GM19351 (cell line): ENCODE measurements around the gene GADD45GIP1.
"Not testable (repeated sequence)": the region's sequence is repeated elsewhere in the genome, so short reads cannot be mapped to it uniquely, and the experiment has no call there.

Experiments used
- ATAC-seq: cut with Tn5 transposase; IDR thresholded peaks from one replicate; pipeline ENCODE4 v1.9.1; 2021; ENCODE audit warnings: mild to moderate bottlenecking, moderate library complexity; ENCODE audit not compliant: unreplicated experiment

The GADD45GIP1 gene

DNA sequence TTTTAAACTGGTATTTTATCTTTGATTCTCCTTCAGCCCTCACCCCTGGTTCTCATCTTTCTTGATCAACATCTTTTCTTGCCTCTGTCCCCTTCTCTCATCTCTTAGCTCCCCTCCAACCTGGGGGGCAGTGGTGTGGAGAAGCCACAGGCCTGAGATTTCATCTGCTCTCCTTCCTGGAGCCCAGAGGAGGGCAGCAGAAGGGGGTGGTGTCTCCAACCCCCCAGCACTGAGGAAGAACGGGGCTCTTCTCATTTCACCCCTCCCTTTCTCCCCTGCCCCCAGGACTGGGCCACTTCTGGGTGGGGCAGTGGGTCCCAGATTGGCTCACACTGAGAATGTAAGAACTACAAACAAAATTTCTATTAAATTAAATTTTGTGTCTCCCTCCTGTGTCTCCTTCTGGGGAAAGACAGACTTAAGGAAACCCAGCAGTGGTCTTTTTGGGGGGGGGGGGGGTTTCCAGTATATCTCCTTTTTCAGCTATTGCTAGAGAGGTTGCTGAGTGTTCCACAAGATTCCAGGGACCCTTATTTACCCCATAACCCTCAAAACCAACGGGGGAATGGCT lies 12.8 kb downstream of the GADD45GIP1 start:
- ATAC-seq: no peak

- no peak for ATAC-seq
Measured at GRCh38 chr19:12943437-12944044, 13.5 kb downstream of the GADD45GIP1 start.

- no peak for ATAC-seq
Measured at GRCh38 chr19:12940897-12941296, 16.1 kb downstream of the GADD45GIP1 start.

GRCh38 chr19:12939975-12940423 lies 17.0 kb downstream of the GADD45GIP1 start:
- no peak for ATAC-seq

DNA sequence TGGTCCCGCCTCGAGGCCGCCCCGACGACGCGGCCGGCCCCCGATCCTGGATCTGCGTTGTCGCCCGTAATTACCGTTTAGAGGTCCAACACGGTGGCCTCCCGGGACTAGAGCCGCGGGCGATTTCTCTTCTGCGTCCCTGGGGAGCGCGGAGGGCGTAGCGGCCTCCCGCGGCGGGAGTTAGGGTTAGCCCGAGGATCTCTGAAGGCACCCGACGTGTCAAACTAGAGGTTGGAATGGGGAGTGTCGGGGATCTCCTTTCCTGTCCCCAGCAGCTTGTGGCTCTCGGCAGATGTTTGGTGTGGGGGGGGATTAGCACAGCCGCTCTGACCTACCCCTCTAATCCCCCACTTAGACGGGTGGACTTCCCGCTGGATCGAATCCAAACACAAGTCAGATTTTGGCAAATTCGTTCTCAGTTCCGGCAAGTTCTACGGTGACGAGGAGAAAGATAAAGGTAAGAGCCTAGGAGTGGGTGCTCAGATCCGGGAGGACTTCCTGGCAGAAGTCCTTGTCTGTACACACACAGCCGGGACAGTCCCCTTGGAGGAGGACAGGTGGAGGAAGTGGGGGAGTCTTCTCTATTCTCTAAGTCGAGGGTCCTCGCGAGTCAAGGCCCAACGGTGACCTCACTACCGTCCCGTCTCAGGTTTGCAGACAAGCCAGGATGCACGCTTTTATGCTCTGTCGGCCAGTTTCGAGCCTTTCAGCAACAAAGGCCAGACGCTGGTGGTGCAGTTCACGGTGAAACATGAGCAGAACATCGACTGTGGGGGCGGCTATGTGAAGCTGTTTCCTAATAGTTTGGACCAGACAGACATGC lies 18.0 kb downstream of the GADD45GIP1 start:
- no peak for ATAC-seq

GRCh38 chr19:12937927-12938778 lies 18.9 kb downstream of the GADD45GIP1 start, which contains the start of gene CALR:
TSS of gene CALR (plus strand) at chr19:12938609. CDS start at chr19:12938680, 71 bp downstream.
- ATAC-seq: peak; percentile 84

DNA sequence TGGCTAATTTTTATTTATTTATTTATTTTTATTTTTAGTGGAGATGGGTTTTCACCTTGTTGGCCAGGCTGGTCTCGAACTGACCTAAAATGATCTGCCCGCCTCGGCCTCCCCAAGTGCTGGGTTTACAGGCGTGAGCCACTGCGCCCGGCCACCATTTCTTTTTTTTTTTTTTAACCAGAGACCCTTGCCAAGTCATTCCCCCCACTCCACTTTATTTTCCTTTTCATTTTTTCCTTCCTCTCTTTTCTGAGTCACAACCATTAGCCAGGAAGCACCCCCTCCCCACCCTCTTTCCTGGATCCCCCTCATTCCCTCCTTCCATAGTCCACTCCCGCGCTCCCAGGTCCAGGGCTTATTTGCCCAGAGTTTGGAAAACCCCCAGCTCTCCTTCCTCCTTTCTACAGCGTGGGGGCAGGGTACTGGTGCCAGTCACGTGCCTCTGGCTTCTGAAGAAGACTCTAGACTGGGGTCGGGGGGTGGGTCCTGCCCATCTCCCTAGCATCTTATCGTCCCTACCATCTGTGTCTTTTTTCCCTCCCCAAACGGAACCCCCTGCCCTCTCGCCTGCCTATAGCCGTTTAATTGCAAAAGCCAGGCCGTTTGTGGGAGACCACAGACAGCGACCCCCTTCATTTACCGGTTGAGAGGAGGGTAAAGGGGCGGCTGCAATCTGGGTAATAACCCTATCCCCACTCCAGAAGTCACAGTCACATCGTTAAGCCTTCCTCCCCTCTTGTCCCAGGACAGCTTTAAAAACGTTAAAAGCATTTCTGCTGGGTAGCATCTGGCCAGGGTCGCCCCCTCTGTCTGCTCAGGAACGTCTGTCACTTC lies 19.7 kb downstream of the GADD45GIP1 start:
- no peak for ATAC-seq

GRCh38 chr19:12936582-12936981 lies 20.4 kb downstream of the GADD45GIP1 start:
- no peak for ATAC-seq

GRCh38 chr19:12935071-12935470 lies 22.0 kb downstream of the GADD45GIP1 start:
- no peak for ATAC-seq

DNA sequence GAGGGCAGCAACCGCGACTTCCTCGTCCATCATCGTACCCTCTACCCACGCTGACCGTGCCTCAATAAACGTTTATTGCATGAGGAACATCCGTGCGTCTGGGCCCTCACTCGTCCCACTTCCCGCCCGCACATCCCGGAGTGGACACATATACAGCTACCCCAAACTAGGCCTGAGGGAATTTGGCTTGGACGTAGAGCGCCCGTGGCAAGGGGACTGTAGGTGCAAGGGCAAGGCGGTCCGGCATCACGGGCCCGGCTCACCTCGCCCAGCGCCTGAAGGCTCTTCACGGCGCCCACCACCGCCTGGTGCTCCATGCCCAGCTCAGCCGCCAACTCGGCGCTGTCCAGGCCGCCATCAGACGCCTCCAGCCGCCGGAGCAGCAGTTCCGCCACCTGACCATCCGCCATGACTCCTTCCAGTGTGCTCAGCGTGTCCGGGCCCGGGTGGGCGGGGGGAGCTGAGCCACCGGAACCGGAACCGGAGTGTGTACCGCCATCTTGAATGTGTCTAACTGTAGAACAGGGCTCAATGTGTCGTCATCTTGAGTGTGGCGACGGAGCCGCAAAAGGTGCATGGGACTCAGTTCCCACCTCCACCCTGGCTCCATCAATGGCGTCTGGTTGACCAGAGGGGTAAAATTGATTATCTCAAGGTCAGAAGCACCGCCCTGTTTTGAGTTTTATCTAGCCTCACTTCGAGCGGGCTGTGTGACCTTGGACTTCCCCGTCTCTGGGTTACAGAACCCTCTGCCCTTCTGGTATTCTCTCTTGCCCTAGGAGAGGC lies 23.5 kb downstream of the GADD45GIP1 start, which contains the start of gene FARSA:
TSS of gene FARSA (minus strand) at position 425 of the 786 bp plus-strand sequence. CDS start at position 410, 15 bp downstream.
- peak; percentile 49 for ATAC-seq

- no peak for ATAC-seq
Measured at GRCh38 chr19:12932392-12933286, 24.4 kb downstream of the GADD45GIP1 start.

GRCh38 chr19:12930002-12930645 lies 26.9 kb downstream of the GADD45GIP1 start:
- ATAC-seq: no peak

GRCh38 chr19:12924621-12925310 lies 32.3 kb downstream of the GADD45GIP1 start:
- no peak for ATAC-seq

- ATAC-seq: no peak
Measured at GRCh38 chr19:12922959-12923358, 34.1 kb downstream of the GADD45GIP1 start.

DNA sequence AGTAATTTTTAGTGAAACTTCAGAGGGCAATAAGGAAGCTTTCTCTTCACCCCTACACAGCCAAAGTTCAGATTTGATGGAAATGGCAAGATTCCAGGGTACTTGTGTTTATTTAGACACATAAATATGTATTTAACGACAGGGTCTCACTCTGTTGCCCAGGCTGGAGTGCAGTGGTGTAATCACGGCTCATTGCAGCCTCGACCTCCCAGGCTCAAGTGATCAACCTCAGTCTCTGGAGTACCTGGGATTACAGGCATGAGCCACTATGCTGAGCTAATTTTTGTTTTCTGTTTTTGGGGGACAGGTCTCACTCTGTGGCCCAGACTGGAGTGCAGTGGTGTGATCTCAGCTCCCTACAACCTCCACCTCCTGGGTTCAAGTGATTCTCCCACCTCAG lies 36.0 kb downstream of the GADD45GIP1 start:
- ATAC-seq: no peak

- ATAC-seq: no peak
Measured at GRCh38 chr19:12918253-12918652, 38.8 kb downstream of the GADD45GIP1 start.

DNA sequence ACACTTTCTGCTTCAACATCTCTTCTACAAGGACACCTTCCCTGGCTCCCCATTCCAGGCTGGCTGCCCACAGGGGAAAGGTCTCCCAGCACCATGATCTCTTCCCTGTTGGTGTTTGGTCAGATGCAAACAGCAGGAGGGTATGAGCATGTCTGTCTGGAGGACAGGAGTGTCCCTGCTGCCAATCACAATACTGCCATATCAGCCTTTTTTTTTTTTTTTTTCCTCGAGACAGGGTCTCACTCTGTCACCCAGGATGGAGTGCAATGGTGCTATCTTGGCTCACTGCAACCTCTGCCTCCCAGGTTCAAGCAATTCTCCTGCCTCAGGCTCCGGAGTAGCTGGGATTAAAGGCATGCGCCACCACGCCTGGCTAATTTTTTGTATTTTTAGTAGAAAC lies 41.2 kb downstream of the GADD45GIP1 start:
- not testable (repeated sequence) for ATAC-seq
